GM12892 (cell line): ENCODE data around the gene CEP57L1.

Source experiments
- POLR2A ChIP-seq: IDR thresholded peaks from 2 replicates; pipeline ENCODE4 v1.6.1; 2011; ENCODE audit warnings: low read depth, low read length, control low read depth
- POLR2AphosphoS5 ChIP-seq: IDR thresholded peaks from 2 replicates; pipeline ENCODE4 v1.6.1; 2011; ENCODE audit warnings: low read depth, low read length, control low read depth
- TAF1 ChIP-seq: IDR thresholded peaks from 2 replicates; pipeline ENCODE4 v1.6.1; 2011; ENCODE audit warnings: low read depth, mild to moderate bottlenecking, control low read depth, low read length, borderline replicate concordance

DNA sequence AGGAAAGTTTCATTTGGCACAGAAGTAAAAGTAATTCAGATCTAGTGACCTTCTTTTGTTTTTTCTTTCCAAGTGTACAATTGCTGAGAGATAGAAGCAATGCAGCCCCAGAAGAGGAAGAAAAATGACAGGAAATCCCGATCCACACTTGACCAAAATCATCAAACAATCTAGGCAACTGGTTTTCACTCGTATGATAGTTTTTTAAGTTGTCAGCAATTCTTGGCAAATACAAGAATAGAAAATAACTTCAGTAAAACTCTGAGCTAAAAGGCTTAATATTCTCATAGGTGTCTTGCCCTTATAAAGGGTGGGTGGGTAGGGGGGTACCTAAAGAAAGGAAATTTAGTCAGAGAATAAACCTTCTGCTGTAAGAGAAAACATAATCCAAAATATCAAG, 36.7 kb upstream of the CEP57L1 start:
- TF ChIP-seq POLR2AphosphoS5 (no peak), POLR2A (no peak), TAF1 (no peak)
